GM19395 (cell line): ENCODE data around the gene PRG2.

Source experiments
- ATAC-seq: cut with Tn5 transposase; IDR thresholded peaks from one replicate; pipeline ENCODE4 v1.9.1; 2021; ENCODE audit warnings: mild to moderate bottlenecking, moderate library complexity; ENCODE audit not compliant: unreplicated experiment

The PRG2 gene

DNA sequence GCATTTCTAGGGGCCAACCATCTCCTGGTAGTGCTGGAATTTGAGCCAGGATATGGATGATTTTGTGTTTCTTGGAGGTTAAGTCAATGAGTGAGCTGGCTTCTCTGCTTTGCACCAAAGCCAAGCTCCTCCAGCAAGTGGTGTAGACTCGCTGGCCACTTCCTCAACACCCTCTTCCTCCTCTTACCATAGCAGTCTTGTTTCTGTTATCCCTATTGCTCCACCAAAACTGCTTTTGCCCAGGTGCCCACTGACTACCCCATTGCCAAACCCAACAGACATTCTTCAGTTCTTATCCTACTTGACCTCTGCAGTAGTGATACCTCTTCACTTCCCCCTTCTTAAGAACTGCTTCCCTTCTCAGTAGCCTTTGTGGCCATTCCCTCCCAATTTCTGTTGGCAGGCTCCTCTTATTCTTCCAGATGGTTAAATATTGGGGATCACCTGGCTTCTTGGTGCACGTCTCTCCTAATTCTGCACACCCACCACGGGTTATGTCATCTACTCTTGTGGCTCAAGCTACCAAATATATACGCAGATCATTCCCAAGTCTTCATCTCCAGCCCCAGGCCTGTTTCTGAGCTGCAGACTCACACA, 7.0 kb upstream of the PRG2 start:
- no peak for ATAC-seq

DNA sequence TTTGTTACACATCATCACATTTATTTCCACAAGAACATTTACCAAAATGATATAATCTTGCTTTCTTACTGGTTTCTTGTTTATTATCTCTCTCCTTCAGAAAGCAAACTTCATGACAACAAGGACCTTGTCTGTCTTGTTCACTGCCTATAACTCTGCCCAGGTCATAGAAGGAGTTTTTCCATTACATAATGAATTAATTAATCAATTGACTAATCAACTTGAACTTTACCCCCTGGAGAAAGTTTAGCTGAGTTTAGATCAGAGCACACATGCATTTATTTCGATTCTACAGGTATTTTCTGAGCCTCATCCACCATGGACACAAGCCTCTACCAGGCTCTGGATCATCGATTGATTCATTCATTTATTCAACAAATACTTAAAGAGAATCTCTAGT, 6.3 kb upstream of the PRG2 start:
- no peak for ATAC-seq

DNA sequence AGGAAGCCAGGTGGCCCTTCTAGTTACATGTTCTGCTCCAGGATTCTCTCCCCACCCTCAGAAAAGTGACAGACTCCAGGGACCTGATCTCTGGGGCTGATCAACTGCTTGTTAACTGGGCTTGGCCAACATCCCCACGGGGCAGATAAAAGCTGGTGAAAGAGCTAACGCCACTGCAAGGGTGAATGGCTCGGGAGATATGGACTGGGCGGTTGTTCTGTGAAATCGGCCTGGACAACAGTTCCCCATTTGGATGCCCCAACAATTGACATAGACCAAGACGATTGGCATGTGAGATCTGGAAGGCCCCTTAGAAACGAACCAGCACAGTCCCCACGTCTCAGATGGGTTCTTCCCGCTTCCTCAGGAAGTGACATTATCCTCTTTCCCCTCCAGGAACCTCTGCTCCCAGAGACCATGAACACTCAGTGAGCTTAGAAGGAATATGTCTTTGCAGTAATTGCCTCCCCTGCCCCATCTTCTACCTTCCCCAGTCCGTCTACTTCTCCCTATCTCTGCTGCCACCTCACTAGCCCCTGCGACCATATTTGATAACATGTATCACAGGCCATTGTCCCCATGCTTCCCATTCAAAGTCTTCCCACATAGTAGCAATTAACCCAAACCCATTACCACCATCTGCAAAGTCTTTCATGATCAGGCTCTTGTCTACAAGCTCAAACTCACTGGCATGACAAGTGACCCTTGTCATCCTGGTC, 5.6 kb upstream of the PRG2 start:
- ATAC-seq = no peak

DNA sequence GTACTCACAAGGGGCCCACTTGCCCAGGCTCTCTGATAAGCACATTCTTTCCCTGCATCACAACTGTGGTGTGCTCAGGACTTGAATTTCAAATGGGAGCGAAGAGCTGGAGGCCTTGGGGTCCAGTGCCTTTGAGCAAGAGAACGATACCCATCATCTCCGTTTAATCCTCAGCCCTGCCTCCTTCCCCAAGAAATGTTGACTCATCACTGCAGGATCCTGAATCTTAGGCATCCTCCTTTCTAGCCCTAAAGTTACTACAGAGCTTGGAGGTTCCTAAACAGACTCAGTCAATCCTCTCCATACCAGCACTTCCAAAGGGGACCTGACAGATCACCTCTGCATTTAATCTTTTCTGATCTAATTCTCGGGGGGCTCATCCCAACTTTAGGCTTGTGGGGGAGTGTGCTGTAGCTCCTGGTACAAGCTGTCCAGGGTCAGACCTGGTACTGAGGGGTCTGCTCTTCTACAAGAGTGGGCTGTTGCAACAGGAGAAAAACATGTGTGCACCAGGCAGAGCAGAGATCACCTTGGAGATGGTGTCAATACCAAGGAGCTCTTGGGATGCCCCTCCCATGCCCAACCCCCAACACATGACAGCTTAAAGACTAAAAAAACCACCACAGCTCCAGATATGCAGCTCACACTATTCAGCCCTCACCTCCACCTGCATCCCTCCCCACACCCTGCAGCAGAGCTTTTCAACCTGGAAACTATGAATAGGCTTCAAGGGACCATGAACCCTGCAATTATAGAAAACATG, 3.9 kb upstream of the PRG2 start:
- ATAC-seq = no peak

DNA sequence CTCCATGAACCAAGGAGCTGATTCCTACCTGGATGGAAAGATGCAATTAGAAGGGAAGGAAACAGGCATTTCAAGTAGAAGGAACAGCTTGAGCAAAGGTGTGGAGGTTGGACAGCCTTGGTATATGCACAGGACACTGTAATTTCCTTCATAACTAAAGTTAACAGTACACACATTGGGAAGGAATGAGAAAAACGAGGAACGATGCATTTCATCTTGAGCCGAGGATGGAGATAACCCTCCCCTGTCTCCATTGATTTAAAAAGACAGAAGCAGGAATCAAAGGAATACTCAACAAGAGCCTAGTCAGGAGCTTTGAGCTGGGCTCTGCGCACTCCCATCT, 2.3 kb upstream of the PRG2 start:
- no peak for ATAC-seq

DNA sequence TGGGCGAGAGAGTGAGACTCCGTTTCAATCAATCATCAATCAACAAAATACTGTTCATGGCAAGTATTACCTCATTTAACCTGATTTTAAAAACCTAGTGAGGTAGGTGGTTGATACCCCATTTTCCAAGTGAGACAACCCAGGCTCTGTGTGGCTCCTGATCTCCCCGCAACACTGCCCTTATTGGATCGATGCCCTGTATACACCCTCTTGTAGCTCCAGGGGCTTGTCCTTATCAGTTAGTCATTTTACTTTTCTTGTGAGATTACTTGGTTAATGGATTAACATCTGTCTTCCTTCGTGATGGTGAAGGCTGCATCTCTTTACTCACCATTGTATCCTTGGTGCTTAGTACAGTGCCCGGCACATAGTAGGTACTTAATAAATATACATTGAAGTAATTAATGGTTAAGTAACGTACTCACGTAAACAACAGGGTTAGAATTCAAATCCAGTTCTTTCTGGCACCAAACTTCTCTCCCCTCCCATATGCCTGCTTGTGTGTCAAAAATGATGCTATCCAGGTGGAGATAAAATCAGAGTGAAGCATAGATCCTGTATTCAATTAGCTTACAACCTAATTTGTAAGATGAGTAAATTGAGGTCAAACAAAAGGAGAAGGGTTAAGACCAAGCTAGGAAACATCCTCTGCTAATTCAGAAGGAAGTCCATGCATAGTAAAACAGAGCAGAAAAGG, 1.8 kb upstream of the PRG2 start:
- ATAC-seq = no peak

DNA sequence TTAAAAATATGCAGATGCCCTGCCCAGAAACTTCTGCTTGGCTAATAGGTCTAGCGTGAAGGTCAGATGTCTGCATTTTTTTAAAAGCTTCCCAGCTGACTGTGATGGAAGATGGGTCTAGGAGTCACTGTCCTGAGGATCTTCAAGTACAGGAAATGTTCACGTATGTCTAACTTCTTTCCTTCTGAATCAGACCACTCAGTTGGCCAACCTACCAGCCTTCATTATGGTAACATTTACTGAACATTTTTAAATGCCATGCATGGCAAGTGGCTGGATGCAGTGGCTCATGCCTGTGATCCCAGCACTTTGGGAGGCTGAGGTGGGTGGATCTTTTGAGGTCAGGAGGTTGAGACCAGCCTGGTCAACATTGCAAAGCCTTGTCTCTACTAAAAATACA, 1.1 kb upstream of the PRG2 start:
- ATAC-seq = no peak

DNA sequence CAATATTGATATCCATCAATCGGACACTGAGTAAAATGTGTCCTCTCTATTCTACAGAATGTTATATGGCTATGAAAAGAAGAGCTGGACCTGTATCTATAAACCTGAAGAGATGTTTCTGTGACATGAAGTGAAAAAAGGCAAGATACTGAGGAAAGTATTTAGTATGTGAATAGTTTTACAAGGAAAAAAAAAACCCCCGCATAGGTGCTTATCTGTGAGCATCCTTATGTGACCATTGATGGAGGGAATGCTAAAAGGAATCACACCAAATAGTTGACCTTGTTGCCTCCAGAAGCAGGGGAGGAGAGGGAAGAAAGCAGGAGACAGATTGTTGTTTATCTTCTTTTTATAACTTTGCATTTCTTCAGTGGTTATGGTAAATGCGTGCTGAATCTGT, 661 bp upstream of the PRG2 start:
- no peak for ATAC-seq

DNA sequence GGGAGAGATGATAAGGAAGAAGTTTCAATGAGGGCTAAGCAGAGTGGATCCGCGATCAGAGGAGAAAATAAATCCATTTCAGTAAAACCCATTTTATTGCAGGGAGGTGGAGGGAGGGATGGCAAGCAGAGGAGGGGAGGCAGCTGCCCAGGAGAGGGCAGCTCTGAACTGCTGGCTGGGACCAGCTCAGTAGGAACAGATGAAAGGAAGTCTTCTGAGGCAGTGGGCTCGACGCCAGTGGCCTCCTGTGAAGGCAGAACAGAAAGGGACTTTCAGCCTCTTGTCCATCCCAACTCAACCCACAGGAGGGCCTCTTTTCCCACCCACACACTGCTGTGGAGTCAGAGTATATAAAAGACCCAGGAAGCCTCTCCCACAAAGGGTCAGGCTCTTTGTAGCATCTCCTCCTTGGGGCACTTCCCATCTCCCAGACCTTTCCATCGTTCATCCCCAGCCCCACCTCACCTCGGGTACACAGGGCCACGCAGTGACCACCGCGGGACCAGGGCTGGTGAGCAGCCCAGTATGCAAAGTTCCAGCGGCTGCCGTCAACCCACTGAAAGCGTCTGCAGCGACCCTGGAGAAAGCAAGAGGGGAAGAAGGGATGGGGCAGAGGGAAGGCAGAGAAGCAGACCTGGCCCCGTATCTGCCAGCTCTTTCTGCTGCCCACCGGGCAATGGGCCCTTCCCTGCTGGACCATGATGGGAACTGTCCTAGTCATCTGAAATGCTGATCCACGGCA, 3.0 kb downstream of the PRG2 start:
- ATAC-seq = no peak

DNA sequence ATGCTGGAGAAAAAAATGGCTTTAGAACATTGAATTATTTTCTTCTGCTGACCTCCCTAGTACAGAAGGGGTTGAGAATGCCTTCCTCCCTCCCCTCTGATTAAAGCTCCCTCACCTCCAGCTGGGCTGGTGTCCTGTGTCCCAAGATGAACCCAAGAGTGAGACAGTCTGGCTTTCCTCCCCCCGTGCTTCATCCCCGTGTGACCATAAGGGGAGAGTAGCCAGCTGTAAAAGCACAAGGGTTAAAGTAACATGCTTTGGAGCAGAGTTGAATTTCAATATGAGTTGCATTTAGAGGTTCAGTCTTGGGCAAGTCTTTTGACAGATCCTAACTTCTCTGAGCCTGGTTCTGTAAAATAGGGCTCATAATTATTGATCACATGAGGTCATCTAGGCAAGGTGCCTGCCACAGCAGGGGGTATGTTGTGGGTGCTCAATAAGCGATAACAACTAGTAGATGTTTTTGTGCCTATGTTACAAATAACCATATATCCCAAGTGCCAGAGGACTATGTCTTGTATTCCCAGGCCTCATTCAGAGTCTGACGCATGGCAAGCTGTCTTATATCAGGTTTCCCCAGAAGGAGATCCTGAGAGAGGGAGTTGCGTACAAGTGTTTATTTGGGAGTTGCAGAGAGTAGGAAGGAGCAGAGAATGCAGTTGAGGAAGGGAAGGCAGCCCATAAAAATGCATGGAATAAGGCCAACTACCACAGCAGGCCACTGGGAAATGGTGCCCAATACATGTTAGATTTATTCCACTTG, 4.1 kb downstream of the PRG2 start:
- no peak for ATAC-seq

DNA sequence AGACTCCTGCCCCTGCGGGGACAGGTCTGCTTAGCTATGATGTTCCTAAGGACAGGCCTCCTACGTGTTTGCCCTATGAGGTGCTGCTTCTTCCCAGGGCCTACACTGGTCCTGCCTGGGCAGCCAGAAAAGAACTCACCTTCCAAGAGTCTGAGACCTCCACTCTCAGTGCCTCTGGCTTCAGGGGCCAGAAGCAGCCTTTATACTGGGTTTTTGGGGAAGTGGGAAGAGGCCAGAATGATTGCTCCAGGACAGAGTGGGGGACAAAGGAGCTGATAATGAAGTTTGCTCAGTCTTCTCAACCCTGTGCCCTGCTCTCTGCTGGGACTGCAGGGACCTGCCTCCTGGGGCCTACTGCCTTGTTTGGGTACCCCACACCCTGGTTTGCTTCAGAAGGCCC, 9.5 kb downstream of the PRG2 start, which contains the start of gene PRG3:
PRG3 (minus strand) TSS at position 176 of the 400 bp plus-strand sequence. CDS start 442 bp downstream, outside the sequence.
- ATAC-seq = no peak

DNA sequence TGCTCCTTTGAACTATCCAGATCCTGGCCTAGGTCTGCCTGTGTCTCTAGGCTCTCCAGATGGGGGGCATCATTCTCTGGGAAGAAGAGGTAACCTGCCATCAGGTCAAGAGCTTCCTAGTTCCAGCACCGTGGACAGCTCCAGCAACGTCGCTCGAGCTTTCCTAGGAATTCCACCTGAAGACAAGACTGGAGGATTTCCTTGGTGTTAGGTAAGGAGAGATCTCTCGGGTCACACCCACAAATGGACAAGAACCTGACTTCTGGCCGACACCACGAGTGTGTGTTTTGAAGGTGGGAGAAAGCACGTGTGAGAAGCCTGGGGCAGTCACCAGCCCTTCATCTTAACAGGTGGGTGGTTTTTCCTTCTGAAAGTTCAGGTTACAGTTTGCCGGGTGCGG, 10.7 kb downstream of the PRG2 start:
- no peak for ATAC-seq

DNA sequence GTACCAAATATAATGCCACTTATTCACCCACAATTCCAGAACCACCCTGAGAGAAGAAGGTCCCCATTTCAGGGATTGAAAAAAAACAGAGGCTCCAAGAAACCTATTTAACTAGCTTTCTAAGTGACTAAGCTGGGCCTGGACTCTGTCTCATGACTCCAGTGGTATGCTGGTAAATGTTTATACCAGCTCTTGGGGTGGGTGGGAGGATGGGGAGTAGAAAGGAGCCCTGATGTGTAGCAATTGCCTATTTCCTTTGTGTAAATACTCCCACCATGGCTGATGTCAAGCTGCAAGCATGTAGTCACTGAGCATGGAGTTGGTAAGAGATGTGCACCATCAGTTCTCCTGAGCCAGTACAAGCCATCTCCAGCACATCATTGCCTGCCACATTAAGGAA, 12.3 kb downstream of the PRG2 start:
- ATAC-seq = no peak

DNA sequence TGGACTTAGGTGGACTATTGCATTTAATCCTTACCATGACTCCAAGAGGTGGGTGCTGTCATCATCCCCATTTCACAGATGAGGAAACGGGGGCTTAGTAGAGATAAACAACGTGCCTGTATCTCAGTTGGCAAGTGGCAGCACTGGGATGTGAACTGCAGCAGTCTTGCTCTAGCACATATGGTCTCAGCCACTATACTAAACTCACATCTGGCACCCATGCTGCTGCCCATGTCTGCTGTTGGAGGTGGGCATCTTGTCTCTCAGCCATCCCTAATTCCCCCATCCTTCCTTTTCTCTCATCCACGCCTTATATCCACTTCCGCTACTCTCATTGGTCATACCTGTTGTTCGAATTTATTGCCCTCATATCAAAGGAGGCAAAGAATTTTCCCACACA, 13.3 kb downstream of the PRG2 start:
- ATAC-seq = no peak

DNA sequence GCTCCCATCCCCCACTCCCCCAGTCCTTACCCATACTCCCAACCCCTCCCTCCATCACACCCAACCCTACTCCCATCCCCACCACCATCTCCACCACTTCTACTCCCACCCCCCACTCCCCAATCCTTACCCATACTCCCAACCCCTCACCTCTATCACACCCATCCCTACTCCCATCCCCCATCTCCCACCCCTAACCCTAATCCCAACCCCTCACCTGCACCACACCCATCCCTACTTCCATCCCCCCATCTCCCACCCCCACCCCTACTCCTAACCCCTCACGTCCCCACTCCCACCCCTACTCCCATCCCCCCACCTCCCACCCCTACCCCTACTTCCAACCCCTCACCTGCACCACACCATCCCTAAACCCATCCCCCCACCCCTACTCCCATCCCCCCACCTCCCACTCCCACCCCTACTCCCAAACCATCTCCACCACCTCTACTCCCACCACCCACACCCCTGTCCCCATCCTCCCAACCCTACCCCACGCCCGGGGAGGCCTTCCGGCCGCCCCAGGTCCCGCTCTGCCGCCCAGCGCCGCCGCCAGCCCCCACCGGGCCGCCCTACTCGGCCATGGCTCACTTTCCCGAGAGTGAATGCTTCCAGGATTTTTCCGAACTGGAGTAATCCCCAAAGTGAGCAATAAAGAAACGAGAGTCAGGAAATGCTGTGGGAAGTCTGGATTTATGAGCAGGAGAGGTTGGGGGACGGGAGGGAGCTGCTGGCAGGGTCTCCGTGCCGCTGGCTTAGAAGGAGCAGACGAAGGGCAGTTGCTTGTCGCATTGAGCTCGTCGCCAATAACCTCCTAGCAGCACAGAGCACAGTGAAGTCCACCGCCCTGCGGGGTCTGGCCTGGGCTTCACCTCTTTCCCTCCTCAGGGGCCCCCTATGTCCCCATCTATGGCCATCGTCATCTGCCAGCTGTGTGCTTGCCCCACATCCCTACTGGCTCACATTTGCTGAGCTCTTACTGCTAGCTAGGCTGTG, 14.1 kb downstream of the PRG2 start:
- ATAC-seq = no peak

DNA sequence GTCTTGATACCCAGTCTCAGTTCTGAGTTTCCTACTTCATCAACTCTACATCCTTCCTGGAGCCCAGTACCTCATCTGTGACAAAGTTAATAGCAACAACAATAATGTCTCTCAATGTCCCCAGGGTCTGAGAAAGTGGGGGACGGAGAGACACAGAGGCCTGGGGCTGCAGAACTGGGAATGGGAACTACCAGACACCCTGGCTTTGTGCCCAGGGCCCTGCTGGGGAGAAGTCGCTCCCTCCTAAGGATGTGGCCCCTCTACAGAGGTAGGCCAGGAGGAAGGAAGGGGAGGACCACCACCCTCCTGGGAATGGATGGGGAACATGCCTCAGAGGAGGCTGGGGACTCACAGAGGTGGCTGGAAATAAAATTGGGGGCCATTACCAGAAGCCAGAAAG, 15.0 kb downstream of the PRG2 start:
- no peak for ATAC-seq

DNA sequence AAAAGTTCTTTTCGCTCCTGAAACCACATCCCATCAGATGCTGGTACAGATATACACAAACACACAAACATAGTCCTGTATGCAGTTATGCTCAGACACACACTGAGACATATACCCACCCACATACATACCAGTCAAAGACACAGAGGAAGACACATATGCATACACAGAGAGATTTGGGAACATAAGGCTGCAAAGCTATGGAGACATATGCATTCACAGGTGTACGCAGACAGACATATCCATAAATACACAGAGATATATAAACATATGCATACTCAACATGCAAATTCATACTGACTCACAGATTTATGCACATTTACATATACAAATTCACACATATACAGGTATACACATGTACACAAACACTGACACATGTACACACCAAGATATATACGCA, 15.5 kb downstream of the PRG2 start:
- no peak for ATAC-seq

DNA sequence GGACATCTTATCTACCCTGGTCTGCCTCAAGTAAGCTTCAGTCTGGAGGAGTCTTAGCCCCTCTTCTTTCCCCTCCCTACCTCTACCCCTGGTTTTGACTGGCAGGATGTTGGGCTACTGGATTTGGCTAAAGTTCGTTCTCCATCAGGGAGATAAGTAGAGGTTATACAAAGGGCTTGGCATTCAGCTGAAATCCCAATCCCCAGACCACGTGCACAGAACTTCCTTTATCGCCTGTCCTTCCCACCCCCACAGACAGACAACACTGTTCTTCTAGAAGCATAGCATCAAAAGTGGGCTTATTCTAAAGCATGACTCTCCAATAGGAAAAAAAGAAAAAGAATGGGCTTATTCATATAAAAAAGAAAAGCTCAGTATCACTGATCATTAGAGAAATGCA, 17.3 kb downstream of the PRG2 start:
- ATAC-seq = no peak

DNA sequence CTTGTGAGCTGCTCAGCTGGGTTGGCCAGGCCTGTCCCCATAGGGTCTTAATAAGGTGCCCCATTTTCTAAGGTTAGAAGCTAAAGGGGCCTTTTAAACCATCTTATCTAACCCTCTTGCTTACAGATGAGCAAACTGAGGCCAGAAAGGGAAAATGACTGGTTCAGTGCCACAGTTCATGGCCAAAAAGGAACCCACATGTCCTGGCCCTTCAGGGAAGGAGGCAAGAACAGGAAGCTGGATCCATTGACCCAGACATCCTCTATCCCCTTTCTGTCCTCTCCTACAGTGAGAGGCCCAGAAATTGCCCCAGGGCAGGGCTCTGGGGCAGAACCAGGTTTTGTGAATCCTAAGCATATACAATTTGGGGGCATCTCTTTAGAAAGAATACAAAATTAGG, 19.5 kb downstream of the PRG2 start:
- no peak for ATAC-seq
